ENCODE results near the gene DNAJC10. TPM values are rescaled to one million over a fixed set of nuclear protein-coding genes. Genes with fewer than 3 reads are reported as not detected.

DNAJC10 gene
- total RNA-seq, 2 donors from 2014 or later, result 26.1 to 29.4 TPM

GRCh38 chr2:182827182-182827879, 111.3 kb downstream of the DNAJC10 start:
- Histone ChIP-seq H3K4me1 (no peaks in the 10 kb centered on the region), H3K4me3 (no peak overlapping the region), H3K27ac (no peak overlapping the region), H3K36me3 (no peaks in the 10 kb centered on the region), H3K9me3 (no peaks in the 10 kb centered on the region), H3K27me3 (no peaks in the 10 kb centered on the region)
- no peak for DNase-seq (ENCODE audit: low spot score)
- no peak for TF ChIP-seq CTCF (IDR thresholded peaks at IDR 0.05)

GRCh38 chr2:182831101-182831500, 115.0 kb downstream of the DNAJC10 start:
- DNase-seq (ENCODE audit: low spot score), result no peak
- no peak for TF ChIP-seq CTCF (IDR thresholded peaks at IDR 0.05)

DNA sequence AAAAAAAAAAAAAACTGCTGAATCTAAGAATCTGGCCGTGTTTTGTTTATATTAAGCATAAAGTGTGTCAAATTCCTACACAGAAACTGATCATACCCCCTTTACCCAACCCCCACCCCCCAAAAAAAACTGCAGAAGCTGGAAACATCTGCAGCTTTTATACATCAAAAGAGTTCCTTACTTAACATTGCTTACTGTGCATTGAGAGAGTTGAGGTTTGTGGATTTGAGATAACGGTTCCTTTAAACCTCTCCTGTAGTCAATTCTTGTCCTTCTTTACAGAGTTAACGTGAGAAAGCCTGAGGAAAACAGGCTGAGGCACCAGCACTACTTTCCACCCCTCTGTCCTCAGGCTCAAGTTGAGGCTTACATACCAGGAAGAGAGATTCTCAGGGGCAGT, 115.9 kb downstream of the DNAJC10 start:
- H3K27me3 ChIP-seq, result no peaks in the 10 kb centered on the region
- TF ChIP-seq CTCF (IDR thresholded peaks at IDR 0.05), result no peak
- H3K4me3 ChIP-seq, result no peak overlapping the region
- no peaks in the 10 kb centered on the region for H3K4me1 ChIP-seq
- H3K9me3 ChIP-seq, result no peaks in the 10 kb centered on the region
- no peak overlapping the region for H3K27ac ChIP-seq
- DNase-seq (ENCODE audit: low spot score), result no peak
- H3K36me3 ChIP-seq, result no peaks in the 10 kb centered on the region

More at GRCh38 chr2:182831101-182831500, 115.0 kb downstream of the DNAJC10 start:
- H3K4me3 ChIP-seq, result no peak overlapping the region
- no peaks in the 10 kb centered on the region for H3K27me3 ChIP-seq
- no peaks in the 10 kb centered on the region for H3K36me3 ChIP-seq
- no peaks in the 10 kb centered on the region for H3K9me3 ChIP-seq
- no peak overlapping the region for H3K27ac ChIP-seq
- no peaks in the 10 kb centered on the region for H3K4me1 ChIP-seq

- Histone ChIP-seq H3K36me3 (no peaks in the 10 kb centered on the region), H3K4me1 (no peaks in the 10 kb centered on the region), H3K27me3 (no peaks in the 10 kb centered on the region), H3K4me3 (no peak overlapping the region), H3K27ac (no peak overlapping the region), H3K9me3 (no peaks in the 10 kb centered on the region)
- no peak for TF ChIP-seq CTCF (IDR thresholded peaks at IDR 0.05)
- no peak for DNase-seq (ENCODE audit: low spot score)
These were observed 117.2 kb downstream of the DNAJC10 start for GRCh38 chr2:182833084-182833854.

- no peak for DNase-seq (ENCODE audit: low spot score)
- Histone ChIP-seq H3K4me1 (no peaks in the 10 kb centered on the region), H3K36me3 (no peaks in the 10 kb centered on the region), H3K27me3 (no peaks in the 10 kb centered on the region), H3K27ac (no peak overlapping the region), H3K9me3 (no peaks in the 10 kb centered on the region), H3K4me3 (no peak overlapping the region)
- TF ChIP-seq CTCF (IDR thresholded peaks at IDR 0.05), result no peak
These were observed 118.2 kb downstream of the DNAJC10 start for GRCh38 chr2:182834293-182834692.
